HG02798 (cell line): ENCODE data around the gene SLC66A2.

ENCODE experiments used
- ATAC-seq: cut with Tn5 transposase; IDR thresholded peaks from one replicate; pipeline ENCODE4 v1.9.1; 2021; ENCODE audit warnings: mild to moderate bottlenecking; ENCODE audit not compliant: unreplicated experiment, poor library complexity

The SLC66A2 gene

GRCh38 chr18:79856119-79857007, 95.1 kb downstream of the SLC66A2 start:
- ATAC-seq, result peak; percentile 52

- ATAC-seq, result peak; percentile 74
Measured at GRCh38 chr18:79855147-79855933, 96.1 kb downstream of the SLC66A2 start.

GRCh38 chr18:79853993-79854364, 97.5 kb downstream of the SLC66A2 start:
- ATAC-seq, result no peak

GRCh38 chr18:79853303-79853992, 98.0 kb downstream of the SLC66A2 start:
- ATAC-seq, result no peak

GRCh38 chr18:79852561-79853302, 98.7 kb downstream of the SLC66A2 start:
- no peak for ATAC-seq
